ENCODE data around the gene PDZD4. TPM values are rescaled to one million over a fixed set of nuclear protein-coding genes. Genes with fewer than 3 reads are reported as not detected.

PDZD4 gene
- total and polyA plus RNA-seq, 2 donors from 2014 or later, result 4.7 to 7.0 TPM

- Histone ChIP-seq H3K27ac (ENCODE audit: low read depth in 2 of 2, low read length in 2 of 2) (no peak overlapping the region), H3K36me3 (ENCODE audit: control insufficient read depth in 2 of 3, insufficient read depth in 3 of 3, low read length in 3 of 3) (no peaks in the 10 kb centered on the region), H3K4me1 (ENCODE audit: control insufficient read depth in 2 of 3, insufficient read depth in 2 of 3, low read depth in 1 of 3, low read length in 3 of 3) (no peaks in the 10 kb centered on the region), H3K27me3 (ENCODE audit: control insufficient read depth, insufficient read depth, low read length) (no peaks in the 10 kb centered on the region), H3K9me3 (ENCODE audit: control insufficient read depth in 2 of 3, insufficient read depth in 1 of 3, low read length in 3 of 3) (no peaks in the 10 kb centered on the region), H3K9ac (ENCODE audit: low read length in 3 of 3) (no peak overlapping the region), H3K4me3 (ENCODE audit: low read length in 3 of 3) (no peak overlapping the region)
- FAIRE-seq (no peak), DNase-seq (peak in 1 of 5 donors; percentile 14)
- intact Hi-C loops (cut with DNase I), result no loop called here
- no peak for TF ChIP-seq CTCF (IDR thresholded peaks at IDR 0.05; ENCODE audit: borderline replicate concordance, extremely low read depth, insufficient read depth)
These were observed 870 bp downstream of the PDZD4 start for GRCh38 chrX:153829549-153829798.

- no peak for TF ChIP-seq CTCF (IDR thresholded peaks at IDR 0.05; ENCODE audit: borderline replicate concordance, extremely low read depth, insufficient read depth)
- H3K4me3 ChIP-seq (ENCODE audit: low read length in 3 of 3), result no peak overlapping the region
These were observed 1.4 kb downstream of the PDZD4 start for GRCh38 chrX:153828723-153829548.

GRCh38 chrX:153828308-153828707 lies 2.0 kb downstream of the PDZD4 start:
- Histone ChIP-seq H3K27ac (ENCODE audit: low read depth in 2 of 2, low read length in 2 of 2) (no peak overlapping the region), H3K27me3 (ENCODE audit: control insufficient read depth, insufficient read depth, low read length) (no peaks in the 10 kb centered on the region), H3K9ac (ENCODE audit: low read length in 3 of 3) (no peak overlapping the region), H3K9me3 (ENCODE audit: control insufficient read depth in 2 of 3, insufficient read depth in 1 of 3, low read length in 3 of 3) (no peaks in the 10 kb centered on the region), H3K36me3 (ENCODE audit: control insufficient read depth in 2 of 3, insufficient read depth in 3 of 3, low read length in 3 of 3) (no peaks in the 10 kb centered on the region), H3K4me1 (ENCODE audit: control insufficient read depth in 2 of 3, insufficient read depth in 2 of 3, low read depth in 1 of 3, low read length in 3 of 3) (no peaks in the 10 kb centered on the region), H3K4me3 (ENCODE audit: low read length in 3 of 3) (no peak overlapping the region)
- DNase-seq (peak in 1 of 5 donors; percentile 28), FAIRE-seq (no peak)
- TF ChIP-seq CTCF (IDR thresholded peaks at IDR 0.05; ENCODE audit: borderline replicate concordance, extremely low read depth, insufficient read depth), result no peak
- intact Hi-C loops (cut with DNase I), result no loop called here

More at GRCh38 chrX:153828723-153829548, 1.4 kb downstream of the PDZD4 start:
- H3K9me3 ChIP-seq (ENCODE audit: control insufficient read depth in 2 of 3, insufficient read depth in 1 of 3, low read length in 3 of 3), result no peaks in the 10 kb centered on the region
- no peaks in the 10 kb centered on the region for H3K36me3 ChIP-seq (ENCODE audit: control insufficient read depth in 2 of 3, insufficient read depth in 3 of 3, low read length in 3 of 3)
- no peak overlapping the region for H3K9ac ChIP-seq (ENCODE audit: low read length in 3 of 3)
- H3K27ac ChIP-seq (ENCODE audit: low read depth in 2 of 2, low read length in 2 of 2), result no peak overlapping the region
- no peaks in the 10 kb centered on the region for H3K4me1 ChIP-seq (ENCODE audit: control insufficient read depth in 2 of 3, insufficient read depth in 2 of 3, low read depth in 1 of 3, low read length in 3 of 3)
- FAIRE-seq (no peak), DNase-seq (peak in 2 of 5 donors; percentile 31 to 44)
- H3K27me3 ChIP-seq (ENCODE audit: control insufficient read depth, insufficient read depth, low read length), result no peaks in the 10 kb centered on the region
- intact Hi-C loops (cut with DNase I), result no loop called here
